Upper lobe of right lung (tissue), 1 donor: Measurements from ENCODE around the gene SCGB1D1. TPM values are rescaled to one million over a fixed set of nuclear protein-coding genes. Genes with fewer than 3 reads are reported as not detected.
"Not testable (repeated sequence)": the region's sequence is repeated elsewhere in the genome, so short reads cannot be mapped to it uniquely, and the experiment has no call there.

Experiments used
- ATAC-seq: fragments of 200-7000 bp; cut with Tn5 transposase; one replicate; pipeline ENCODE4 v1.9.1; 2020; ENCODE audit warnings: mild to moderate bottlenecking, moderate library complexity
- DNase-seq: peaks from one replicate; pipeline ENCODE4 v3.0.0-alpha.2; 2020
- H3K27ac ChIP-seq: fragments of 200-600 bp; one replicate; pipeline ENCODE4 v1.8.0; 2022
- H3K27me3 ChIP-seq: fragments of 200-600 bp; one replicate; pipeline ENCODE4 v1.8.0; 2022; ENCODE audit warnings: mild to moderate bottlenecking
- H3K36me3 ChIP-seq: fragments of 200-600 bp; one replicate; pipeline ENCODE4 v1.8.0; 2022
- H3K4me1 ChIP-seq: fragments of 200-600 bp; one replicate; pipeline ENCODE4 v1.8.0; 2022
- H3K4me3 ChIP-seq: fragments of 200-600 bp; one replicate; pipeline ENCODE4 v1.8.0; 2022; ENCODE audit warnings: mild to moderate bottlenecking
- H3K9me3 ChIP-seq: fragments of 200-600 bp; one replicate; pipeline ENCODE4 v1.8.0; 2022
- CTCF ChIP-seq: fragments of 200-600 bp; IDR thresholded peaks from one replicate; pipeline ENCODE4 v1.8.0; 2022; ENCODE audit warnings: antibody characterized with exemption
- intact Hi-C: fragments of 100-400 bp; cut with DNase I; formaldehyde crosslinking; loops from one replicate; pipeline ENCODE4 v1.11.0; 2022
- total RNA-seq: library from RNA; stranded (reverse); fragmentation: NEBNext Ultra II Directional; extraction: Animal tissue kit (Norgen Biotek cat#: 25700); gene quantifications from one replicate; pipeline ENCODE4 v1.2.1, GENCODE V29; 2021
- donor health status: DM: no; HTN: yes; CAD: no; lungs with severe emphysema.

Gene SCGB1D1
- total RNA-seq, 1 donor from 2014 or later = not detected

- H3K9me3 ChIP-seq = no peaks in the 10 kb centered on the region
- ATAC-seq (no peak), DNase-seq (no peak)
- intact Hi-C loops = no loop called here
- no peak overlapping the region for H3K4me3 ChIP-seq
- H3K4me1 ChIP-seq = no peaks in the 10 kb centered on the region
- H3K27me3 ChIP-seq = peaks cover 12% of the 10 kb centered on the region
- no peak overlapping the region for H3K27ac ChIP-seq
- H3K36me3 ChIP-seq = no peaks in the 10 kb centered on the region
- TF ChIP-seq CTCF = no peak
These were observed 7.7 kb upstream of the SCGB1D1 start for GRCh38 chr11:62182147-62182891.

GRCh38 chr11:62186195-62186594 is 3.8 kb upstream of the SCGB1D1 start:
- H3K4me1 ChIP-seq = no peaks in the 10 kb centered on the region
- H3K36me3 ChIP-seq = no peaks in the 10 kb centered on the region
- peaks cover 23% of the 10 kb centered on the region for H3K27me3 ChIP-seq
- no peak for TF ChIP-seq CTCF
- H3K27ac ChIP-seq = no peak overlapping the region
- ATAC-seq (peak; percentile 56), DNase-seq (no peak)
- intact Hi-C loops = no loop called here
- H3K4me3 ChIP-seq = no peak overlapping the region
- H3K9me3 ChIP-seq = no peaks in the 10 kb centered on the region

GRCh38 chr11:62193952-62194351 is 3.9 kb downstream of the SCGB1D1 start:
- Histone ChIP-seq H3K9me3 (no peaks in the 10 kb centered on the region), H3K4me1 (no peaks in the 10 kb centered on the region), H3K4me3 (no peak overlapping the region), H3K36me3 (no peaks in the 10 kb centered on the region), H3K27ac (no peak overlapping the region), H3K27me3 (peaks cover 41% of the 10 kb centered on the region)
- no peak for DNase-seq
- TF ChIP-seq CTCF = no peak
- intact Hi-C loops = no loop called here
- ATAC-seq = peak; percentile 47

- H3K36me3 ChIP-seq, DNase-seq, H3K27ac ChIP-seq, H3K4me1 ChIP-seq, ATAC-seq, H3K4me3 ChIP-seq, H3K9me3 ChIP-seq, intact Hi-C loops: not testable (repeated sequence)
- H3K27me3 ChIP-seq = peaks cover 33% of the 10 kb centered on the region
These were observed 5.0 kb downstream of the SCGB1D1 start for GRCh38 chr11:62195010-62195409.

- H3K36me3 ChIP-seq = no peaks in the 10 kb centered on the region
- intact Hi-C loops = no loop called here
- no peak for TF ChIP-seq CTCF
- H3K9me3 ChIP-seq = no peaks in the 10 kb centered on the region
- DNase-seq = no peak
- peaks cover 27% of the 10 kb centered on the region for H3K27me3 ChIP-seq
- H3K4me3 ChIP-seq = no peak overlapping the region
- no peak overlapping the region for H3K27ac ChIP-seq
- no peak for ATAC-seq
- H3K4me1 ChIP-seq = no peaks in the 10 kb centered on the region
These were observed 5.9 kb downstream of the SCGB1D1 start for GRCh38 chr11:62195945-62196344.

GRCh38 chr11:62197400-62197799 is 7.4 kb downstream of the SCGB1D1 start:
- peaks cover 13% of the 10 kb centered on the region for H3K27me3 ChIP-seq
- H3K9me3 ChIP-seq, H3K4me3 ChIP-seq, ATAC-seq, H3K27ac ChIP-seq, H3K36me3 ChIP-seq, H3K4me1 ChIP-seq, DNase-seq, intact Hi-C loops: not testable (repeated sequence)

DNA sequence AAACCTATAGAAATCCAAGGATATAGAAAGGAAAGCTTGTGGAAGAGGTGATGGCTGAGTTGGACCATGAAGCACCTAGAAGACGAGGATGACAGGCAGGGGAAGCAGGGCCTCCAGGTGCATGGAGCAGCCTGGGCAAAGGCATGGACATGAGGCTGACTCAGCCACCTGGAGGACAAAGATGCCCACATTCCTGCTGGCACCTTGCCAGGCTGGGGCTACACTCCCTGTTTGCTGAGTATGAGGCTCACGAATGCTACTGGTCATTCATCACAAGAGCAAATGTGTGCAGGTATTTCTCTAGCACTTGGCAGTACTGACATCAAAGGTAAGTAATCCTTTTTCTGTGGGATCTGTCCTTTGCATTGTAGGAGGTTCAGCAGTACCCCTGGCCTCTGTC is 11.4 kb downstream of the SCGB1D1 start:
- no peak for DNase-seq
- no peak for TF ChIP-seq CTCF
- no peaks in the 10 kb centered on the region for H3K9me3 ChIP-seq
- no peak overlapping the region for H3K27ac ChIP-seq
- H3K4me1 ChIP-seq = no peaks in the 10 kb centered on the region
- H3K27me3 ChIP-seq = no peaks in the 10 kb centered on the region
- no peaks in the 10 kb centered on the region for H3K36me3 ChIP-seq
- intact Hi-C loops = no loop called here
- ATAC-seq = no peak
- no peak overlapping the region for H3K4me3 ChIP-seq
